ENCODE data around the gene ADGRE1. TPM values are rescaled to one million over a fixed set of nuclear protein-coding genes. Genes with fewer than 3 reads are reported as not detected.

ADGRE1 gene
- polyA plus RNA-seq, 1 of the 3 experiments (the other 2 are of a cell fraction) = 8.9 TPM

DNA sequence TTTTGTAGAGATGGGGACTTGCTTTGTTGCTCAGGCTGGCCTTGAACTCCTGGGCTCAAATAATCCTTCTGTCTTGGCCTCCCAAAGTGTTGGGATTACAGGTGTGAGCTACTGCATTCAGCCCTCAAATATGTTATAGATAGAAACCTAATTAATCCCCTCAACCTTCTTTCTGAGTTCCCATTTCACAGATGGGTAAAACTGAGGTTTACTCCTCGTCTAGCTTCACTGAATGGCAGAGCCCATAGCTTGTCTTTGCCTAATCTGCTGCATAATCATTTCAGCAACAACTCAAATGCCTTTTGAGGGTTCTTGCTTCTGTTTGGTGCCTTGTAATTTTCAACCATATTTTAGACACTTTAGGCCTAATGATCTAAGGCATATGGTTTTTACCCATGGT lies 36.0 kb upstream of the ADGRE1 start:
- H3K4me1 ChIP-seq (ENCODE audit: control insufficient read depth in 1 of 2, insufficient read depth in 2 of 2, low read depth in 1 of 2, low read length in 1 of 2) = no peaks in the 10 kb centered on the region
- no peak overlapping the region for H3K4me2 ChIP-seq
- no peak overlapping the region for H3K9ac ChIP-seq
- H3K9me3 ChIP-seq = no peaks in the 10 kb centered on the region
- H3K4me3 ChIP-seq (ENCODE audit: low read depth in 2 of 2, low read length in 1 of 2) = no peak overlapping the region
- H3K79me2 ChIP-seq (ENCODE audit: insufficient read depth) = no peaks in the 10 kb centered on the region
- peaks cover 45% of the 10 kb centered on the region for H3K27me3 ChIP-seq (ENCODE audit: insufficient read depth)
- H3K36me3 ChIP-seq (replicated peaks in 1 of 2; ENCODE audit: control insufficient read depth in 1 of 2, insufficient read depth in 2 of 2, low read length in 1 of 2) = no peaks in the 10 kb centered on the region
- 0% methylated on average over 1 of the region's 1 CpG for WGBS (ENCODE audit: low lambda C conversion rate)
- H3K27ac ChIP-seq (ENCODE audit: low read depth in 2 of 2, low read length in 1 of 2) = no peak overlapping the region
- H4K20me1 ChIP-seq (ENCODE audit: insufficient read depth) = no peaks in the 10 kb centered on the region
- no peak for DNase-seq
- no peak overlapping the region for H2AFZ ChIP-seq (ENCODE audit: low read depth)
- no peaks in the 10 kb centered on the region for H3F3A ChIP-seq (replicated peaks; ENCODE audit: insufficient read depth)
- no peaks in the 10 kb centered on the region for H3K9me2 ChIP-seq
- ChIA-PET POLR2A (no interaction called here), CTCF (interaction anchor here (1.5 kb wide), 1 partner anchor 12 kb away, joined by 5 read pairs; no protein-coding TSS in a partner anchor)
- TF ChIP-seq RFX5 (IDR thresholded peaks at IDR 0.05; ENCODE audit: low read length) (no peak), FOSL2 (IDR thresholded peaks at IDR 0.05; ENCODE audit: borderline replicate concordance, low read depth) (no peak)

DNA sequence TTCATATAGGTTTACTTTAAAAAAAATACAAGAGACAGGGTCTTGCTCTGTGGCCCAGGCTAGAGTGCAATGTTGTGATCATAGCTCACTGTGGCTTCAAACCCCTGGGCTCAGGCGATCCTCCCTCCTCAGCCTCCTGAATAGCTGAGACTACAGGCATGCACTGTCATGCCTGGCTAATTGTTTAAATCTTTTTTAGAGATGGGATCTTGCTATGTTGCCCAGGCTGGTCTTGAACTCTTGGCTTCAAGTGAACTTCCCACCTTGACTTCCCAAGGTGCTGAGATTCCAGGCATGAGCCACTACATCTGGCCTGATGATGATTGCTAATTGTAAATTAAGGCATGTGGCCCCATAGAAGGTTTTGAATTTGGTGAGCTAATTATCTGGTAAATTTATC lies 35.4 kb upstream of the ADGRE1 start:
- H3F3A ChIP-seq (replicated peaks; ENCODE audit: insufficient read depth) = no peaks in the 10 kb centered on the region
- no peaks in the 10 kb centered on the region for H3K36me3 ChIP-seq (replicated peaks in 1 of 2; ENCODE audit: control insufficient read depth in 1 of 2, insufficient read depth in 2 of 2, low read length in 1 of 2)
- H3K9me2 ChIP-seq = no peaks in the 10 kb centered on the region
- H3K9ac ChIP-seq = no peak overlapping the region
- ChIA-PET CTCF (interaction anchor here (1.5 kb wide), 1 partner anchor 12 kb away, joined by 5 read pairs; no protein-coding TSS in a partner anchor), POLR2A (no interaction called here)
- WGBS (ENCODE audit: low lambda C conversion rate) = 11% methylated on average over 1 of the region's 1 CpG
- H4K20me1 ChIP-seq (ENCODE audit: insufficient read depth) = no peaks in the 10 kb centered on the region
- H3K4me3 ChIP-seq (ENCODE audit: low read depth in 2 of 2, low read length in 1 of 2) = no peak overlapping the region
- no peak overlapping the region for H2AFZ ChIP-seq (ENCODE audit: low read depth)
- no peaks in the 10 kb centered on the region for H3K79me2 ChIP-seq (ENCODE audit: insufficient read depth)
- TF ChIP-seq TAF1 (IDR thresholded peaks at IDR 0.05; ENCODE audit: borderline replicate concordance, low read depth, low read length) (no peak), RFX5 (IDR thresholded peaks at IDR 0.05; ENCODE audit: low read length) (no peak), SMC3 (IDR thresholded peaks at IDR 0.05; ENCODE audit: low read depth, low read length) (no peak), ELF1 (IDR thresholded peaks at IDR 0.05) (no peak), GABPA (IDR thresholded peaks at IDR 0.05; ENCODE audit: low read depth) (no peak), YY1 (IDR thresholded peaks at IDR 0.05; ENCODE audit: low read depth) (no peak), FOSL2 (IDR thresholded peaks at IDR 0.05; ENCODE audit: borderline replicate concordance, low read depth) (no peak), TEAD4 (IDR thresholded peaks at IDR 0.05; ENCODE audit: borderline replicate concordance, insufficient read depth) (no peak), EP300 (IDR thresholded peaks at IDR 0.05; ENCODE audit: borderline replicate concordance in 1 of 2, low read depth in 1 of 2, low read length in 1 of 2) (no peak), GATA2 (CRISPR knock-in tag; IDR thresholded peaks at IDR 0.05) (no peak), CHD2 (IDR thresholded peaks at IDR 0.05; ENCODE audit: low read length, partially characterized antibody) (no peak), TCF12 (IDR thresholded peaks at IDR 0.05) (no peak), NRF1 (IDR thresholded peaks at IDR 0.05; ENCODE audit: low read depth, low read length) (no peak), FOXJ3 (CRISPR knock-in tag; IDR thresholded peaks at IDR 0.05) (no peak), RCOR1 (IDR thresholded peaks at IDR 0.05; ENCODE audit: low read length) (no peak), MEF2A (IDR thresholded peaks at IDR 0.05; ENCODE audit: borderline replicate concordance, low read depth) (no peak)
- TF ChIP-seq, protein P1, sequence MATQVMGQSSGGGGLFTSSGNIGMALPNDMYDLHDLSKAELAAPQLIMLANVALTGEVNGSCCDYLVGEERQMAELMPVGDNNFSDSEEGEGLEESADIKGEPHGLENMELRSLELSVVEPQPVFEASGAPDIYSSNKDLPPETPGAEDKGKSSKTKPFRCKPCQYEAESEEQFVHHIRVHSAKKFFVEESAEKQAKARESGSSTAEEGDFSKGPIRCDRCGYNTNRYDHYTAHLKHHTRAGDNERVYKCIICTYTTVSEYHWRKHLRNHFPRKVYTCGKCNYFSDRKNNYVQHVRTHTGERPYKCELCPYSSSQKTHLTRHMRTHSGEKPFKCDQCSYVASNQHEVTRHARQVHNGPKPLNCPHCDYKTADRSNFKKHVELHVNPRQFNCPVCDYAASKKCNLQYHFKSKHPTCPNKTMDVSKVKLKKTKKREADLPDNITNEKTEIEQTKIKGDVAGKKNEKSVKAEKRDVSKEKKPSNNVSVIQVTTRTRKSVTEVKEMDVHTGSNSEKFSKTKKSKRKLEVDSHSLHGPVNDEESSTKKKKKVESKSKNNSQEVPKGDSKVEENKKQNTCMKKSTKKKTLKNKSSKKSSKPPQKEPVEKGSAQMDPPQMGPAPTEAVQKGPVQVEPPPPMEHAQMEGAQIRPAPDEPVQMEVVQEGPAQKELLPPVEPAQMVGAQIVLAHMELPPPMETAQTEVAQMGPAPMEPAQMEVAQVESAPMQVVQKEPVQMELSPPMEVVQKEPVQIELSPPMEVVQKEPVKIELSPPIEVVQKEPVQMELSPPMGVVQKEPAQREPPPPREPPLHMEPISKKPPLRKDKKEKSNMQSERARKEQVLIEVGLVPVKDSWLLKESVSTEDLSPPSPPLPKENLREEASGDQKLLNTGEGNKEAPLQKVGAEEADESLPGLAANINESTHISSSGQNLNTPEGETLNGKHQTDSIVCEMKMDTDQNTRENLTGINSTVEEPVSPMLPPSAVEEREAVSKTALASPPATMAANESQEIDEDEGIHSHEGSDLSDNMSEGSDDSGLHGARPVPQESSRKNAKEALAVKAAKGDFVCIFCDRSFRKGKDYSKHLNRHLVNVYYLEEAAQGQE (IDR thresholded peaks at IDR 0.05; ENCODE audit: low read depth, low read length) = no peak
- H3K4me2 ChIP-seq = no peak overlapping the region
- H3K27me3 ChIP-seq (ENCODE audit: insufficient read depth) = peaks cover 49% of the 10 kb centered on the region
- no peak overlapping the region for H3K27ac ChIP-seq (ENCODE audit: low read depth in 2 of 2, low read length in 1 of 2)
- H3K4me1 ChIP-seq (ENCODE audit: control insufficient read depth in 1 of 2, insufficient read depth in 2 of 2, low read depth in 1 of 2, low read length in 1 of 2) = no peaks in the 10 kb centered on the region
- no peak for DNase-seq
- H3K9me3 ChIP-seq = no peaks in the 10 kb centered on the region

All from SK-N-SH (cell line).